Liver (tissue), 9 donors: ENCODE measurements around the gene PRKCD. TPM values are rescaled to one million over a fixed set of nuclear protein-coding genes. Genes with fewer than 3 reads are reported as not detected.

Experiments
- DNase-seq: peaks from one replicate; pipeline ENCODE4 v3.0.0-alpha.2; 2017; ENCODE audit warnings: low spot score
- H3K27ac ChIP-seq, 2 donors: one replicate each; pipeline ENCODE4 v1.7.0; 2013; ENCODE audit warnings: inconsistent platforms in 2 of 2, low read length in 2 of 2, control low read depth in 1 of 2, low read depth in 1 of 2, mild to moderate bottlenecking in 1 of 2
- H3K27me3 ChIP-seq, 4 donors: one replicate each; pipeline versions ENCODE4 v1.6.1 to v1.7.0; 2013; ENCODE audit warnings: low read length in 3 of 4, inconsistent platforms in 1 of 4, mild to moderate bottlenecking in 1 of 4, moderate library complexity in 1 of 4; ENCODE audit not compliant: control insufficient read depth in 4 of 4, insufficient read depth in 4 of 4
- H3K36me3 ChIP-seq, 4 donors: one replicate each; pipeline versions ENCODE4 v1.6.1 to v1.7.0; 2013; ENCODE audit warnings: low read length in 3 of 4, mild to moderate bottlenecking in 3 of 4, low read depth in 1 of 4, moderate library complexity in 1 of 4; ENCODE audit not compliant: control insufficient read depth in 4 of 4, insufficient read depth in 3 of 4
- H3K4me1 ChIP-seq, 4 donors: one replicate each; pipeline versions ENCODE4 v1.6.1 to v1.7.0; 2013; ENCODE audit warnings: low read length in 3 of 4, mild to moderate bottlenecking in 3 of 4, moderate library complexity in 1 of 4; ENCODE audit not compliant: control insufficient read depth in 4 of 4, insufficient read depth in 4 of 4
- H3K4me3 ChIP-seq, 3 donors: one replicate each; pipeline versions ENCODE4 v1.6.1 to v1.7.0; 2013; ENCODE audit warnings: low read length in 3 of 3, control low read depth in 1 of 3, low read depth in 1 of 3, mild to moderate bottlenecking in 1 of 3
- H3K9ac ChIP-seq, 2 donors: one replicate each; pipeline ENCODE4 v1.7.0; 2013; ENCODE audit warnings: low read length in 2 of 2, mild to moderate bottlenecking in 2 of 2, moderate library complexity in 2 of 2, control low read depth in 1 of 2, low read depth in 1 of 2
- H3K9me3 ChIP-seq, 4 donors: one replicate each; pipeline versions ENCODE4 v1.6.1 to v1.7.0; 2013; ENCODE audit warnings: low read length in 3 of 4; ENCODE audit not compliant: control insufficient read depth in 4 of 4
- CTCF ChIP-seq: fragments of 150-350 bp; IDR thresholded peaks from 2 replicates; pipeline ENCODE4 v1.5.1; 2017; ENCODE audit warnings: improper control_type of control experiment, low read depth, low read length; ENCODE audit not compliant: missing input control
- EGR1 ChIP-seq, 2 donors: IDR thresholded peaks; 2 replicates each; pipeline ENCODE4 v1.6.1; 2016 to 2018; ENCODE audit warnings: antibody characterized with exemption in 2 of 2, low read depth in 2 of 2
- FOXA1 ChIP-seq: IDR thresholded peaks from 2 replicates; pipeline ENCODE4 v1.6.1; 2016; ENCODE audit warnings: antibody characterized with exemption
- FOXA2 ChIP-seq: IDR thresholded peaks from 2 replicates; pipeline ENCODE4 v1.6.1; 2016; ENCODE audit warnings: antibody characterized with exemption
- GABPA ChIP-seq, 2 donors: IDR thresholded peaks in 1 of 2; conservative IDR thresholded peaks in 1 of 2; 2 replicates each; pipeline ENCODE4 v1.6.1; 2016; ENCODE audit warnings: antibody characterized with exemption in 2 of 2, mild to moderate bottlenecking in 1 of 2, moderate library complexity in 1 of 2
- HNF4A ChIP-seq, 2 donors: conservative IDR thresholded peaks; 2 replicates each; pipeline ENCODE4 v1.6.1; 2016; ENCODE audit warnings: antibody characterized with exemption in 2 of 2, mild to moderate bottlenecking in 2 of 2
- HNF4G ChIP-seq: IDR thresholded peaks from 2 replicates; pipeline ENCODE4 v1.6.1; 2016; ENCODE audit warnings: antibody characterized with exemption
- JUND ChIP-seq, 2 donors: IDR thresholded peaks; 2 replicates each; pipeline ENCODE4 v1.6.1; 2016; ENCODE audit warnings: antibody characterized with exemption in 2 of 2
- MAX ChIP-seq: IDR thresholded peaks from 2 replicates; pipeline ENCODE4 v1.6.1; 2016; ENCODE audit warnings: antibody characterized with exemption
- NR2F2 ChIP-seq: IDR thresholded peaks from 2 replicates; pipeline ENCODE4 v1.6.1; 2016; ENCODE audit warnings: antibody characterized with exemption
- RAD21 ChIP-seq, 2 donors: IDR thresholded peaks; 2 replicates each; pipeline ENCODE4 v1.6.1; 2016; ENCODE audit warnings: antibody characterized with exemption in 2 of 2, mild to moderate bottlenecking in 2 of 2
- REST ChIP-seq: IDR thresholded peaks from 2 replicates; pipeline ENCODE4 v1.6.1; 2016; ENCODE audit warnings: antibody characterized with exemption, mild to moderate bottlenecking
- RXRA ChIP-seq, 2 donors: IDR thresholded peaks; 2 replicates each; pipeline ENCODE4 v1.6.1; 2017 to 2018; ENCODE audit warnings: antibody characterized with exemption in 2 of 2, mild to moderate bottlenecking in 1 of 2
- SP1 ChIP-seq: IDR thresholded peaks from 2 replicates; pipeline ENCODE4 v1.6.1; 2018; ENCODE audit warnings: antibody characterized with exemption, mild to moderate bottlenecking
- TAF1 ChIP-seq: conservative IDR thresholded peaks from 2 replicates; pipeline ENCODE4 v1.6.1; 2016; ENCODE audit warnings: antibody characterized with exemption, mild to moderate bottlenecking
- YY1 ChIP-seq: IDR thresholded peaks from 2 replicates; pipeline ENCODE4 v1.6.1; 2016; ENCODE audit warnings: antibody characterized with exemption, mild to moderate bottlenecking
- ZBTB33 ChIP-seq: IDR thresholded peaks from 2 replicates; pipeline ENCODE4 v1.6.1; 2016; ENCODE audit warnings: antibody characterized with exemption
- WGBS: extraction: QIAGEN DNeasy Blood & Tissue Kit; methylation state at CpG from one replicate; pipeline ENCODE4 v1.1.7; 2013; 5-methylcytosine and 5-hydroxymethylcytosine counted together
- polyA plus RNA-seq, 2 donors: library from polyadenylated mRNA; stranded (reverse) in 1 of 2; unstranded in 1 of 2; fragments of 200-250 nt in 1 of 2; fragments of >200 nt in 1 of 2; fragmentation: Nextera tagmentation in 1 of 2; extraction: Ambion mirVana in 1 of 2; gene quantifications; one replicate each; pipeline versions ENCODE4 v1.2.1 to v1.2.3, GENCODE V29; 2013 to 2015
- total RNA-seq, 2 donors: library from RNA; depleted of rRNA; stranded (reverse); fragments of >200 nt; gene quantifications; one replicate each; pipeline ENCODE4 v1.2.3, GENCODE V29; 2014
- TF ChIP-seq, protein P1 (sequence below): IDR thresholded peaks from 2 replicates; pipeline ENCODE4 v1.6.1; 2016; ENCODE audit warnings: antibody characterized with exemption
- donor health status: healthy.
- donor health status: healthy.
- donor health status: healthy.
- donor health status: healthy.
- donor health status: healthy.

The PRKCD gene
- total and polyA plus RNA-seq, 4 donors, result 3.1 to 7.3 (median 3.4) TPM

- Histone ChIP-seq H3K9ac (no peak overlapping the region), H3K27me3 (no peaks in the 10 kb centered on the region), H3K36me3 (peaks cover 3 to 40% (median 4%) of the 10 kb centered on the region in 4 donors), H3K4me1 (no peaks in the 10 kb centered on the region), H3K27ac (no peak overlapping the region), H3K4me3 (no peak overlapping the region), H3K9me3 (no peaks in the 10 kb centered on the region)
- TF ChIP-seq SP1 (no peak), MAX (no peak), JUND (IDR thresholded peaks at IDR 0.05) (no peak), RXRA (IDR thresholded peaks at IDR 0.05) (no peak), TAF1 (no peak), FOXA2 (no peak), ZBTB33 (no peak), YY1 (no peak), FOXA1 (no peak), REST (no peak), CTCF (no peak), HNF4G (no peak), HNF4A (conservative IDR thresholded peaks at IDR 0.05) (no peak), RAD21 (IDR thresholded peaks at IDR 0.05) (no peak), NR2F2 (no peak), GABPA (IDR thresholded peaks at IDR 0.05 in 1 of 2, conservative IDR thresholded peaks at IDR 0.05 in 1 of 2) (no peak), EGR1 (IDR thresholded peaks at IDR 0.05; ENCODE audit: low read depth in 2 of 2) (no peak)
- TF ChIP-seq, protein P1, sequence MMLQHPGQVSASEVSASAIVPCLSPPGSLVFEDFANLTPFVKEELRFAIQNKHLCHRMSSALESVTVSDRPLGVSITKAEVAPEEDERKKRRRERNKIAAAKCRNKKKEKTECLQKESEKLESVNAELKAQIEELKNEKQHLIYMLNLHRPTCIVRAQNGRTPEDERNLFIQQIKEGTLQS, result no peak
- DNase-seq, result no peak
- WGBS, result 93% methylated on average over 20 of the region's 20 CpGs
Observed at GRCh38 chr3:53179580-53179979, 18.6 kb downstream of the PRKCD start.
